CD4-positive, CD25-positive, alpha-beta regulatory T cell (primary cell): Measurements from ENCODE around the gene RTCB. TPM values are rescaled to one million over a fixed set of nuclear protein-coding genes. Genes with fewer than 3 reads are reported as not detected.
"Not testable (repeated sequence)": the region's sequence is repeated elsewhere in the genome, so short reads cannot be mapped to it uniquely, and the experiment has no call there.

Experiments
- ATAC-seq, 2 donors: fragments of 150-1000 bp; cut with Tn5 transposase; one replicate each; pipeline ENCODE4 v1.10.0; 2021; ENCODE audit warnings: low read depth in 2 of 2, moderate number of reproducible peaks in 2 of 2, moderate library complexity in 1 of 2
- DNase-seq, 3 donors: peaks; one replicate each; pipeline versions ENCODE4 v3.0.0 to v3.0.0-alpha.2; 2012 to 2022; ENCODE audit warnings: mixed read lengths in 1 of 3
- H3K27ac ChIP-seq: one replicate; pipeline ENCODE4 v1.7.0; 2013; ENCODE audit warnings: mild to moderate bottlenecking, low read length; ENCODE audit not compliant: insufficient read depth, poor library complexity, severe bottlenecking
- H3K27me3 ChIP-seq: one replicate; pipeline ENCODE4 v1.7.0; 2013; ENCODE audit warnings: low read length; ENCODE audit not compliant: control insufficient read depth, insufficient read depth
- H3K36me3 ChIP-seq: one replicate; pipeline ENCODE4 v1.7.0; 2013; ENCODE audit warnings: mild to moderate bottlenecking, low read length, moderate library complexity; ENCODE audit not compliant: control insufficient read depth, insufficient read depth
- H3K4me1 ChIP-seq: 2 replicates; pipeline ENCODE4 v1.7.0; 2013; ENCODE audit warnings: mild to moderate bottlenecking, low read length; ENCODE audit not compliant: insufficient read depth, control insufficient read depth, poor library complexity, severe bottlenecking
- H3K4me3 ChIP-seq: one replicate; pipeline ENCODE4 v1.7.0; 2013; ENCODE audit warnings: low read depth, mild to moderate bottlenecking, low read length, moderate library complexity
- H3K9me3 ChIP-seq, 2 experiments: 1 replicate in 1 of 2; 2 replicates in 1 of 2; pipeline ENCODE4 v1.7.0; 2013; ENCODE audit warnings: low read length in 2 of 2, mild to moderate bottlenecking in 1 of 2, moderate library complexity in 1 of 2; ENCODE audit not compliant: control insufficient read depth in 2 of 2
- H3K27ac Mint-ChIP-seq, 3 donors: one replicate each; pipeline ENCODE4 v1.8.0; 2020 to 2022; ENCODE audit warnings: mild to moderate bottlenecking in 3 of 3, mixed read lengths in 3 of 3, moderate library complexity in 2 of 3
- H3K27me3 Mint-ChIP-seq: one replicate; pipeline ENCODE4 v1.8.0; 2022; ENCODE audit warnings: mild to moderate bottlenecking, mixed read lengths
- H3K36me3 Mint-ChIP-seq: one replicate; pipeline ENCODE4 v1.8.0; 2020; ENCODE audit warnings: mixed read lengths
- H3K4me1 Mint-ChIP-seq, 4 donors: one replicate each; pipeline ENCODE4 v1.8.0; 2020 to 2022; ENCODE audit warnings: mixed read lengths in 4 of 4, mild to moderate bottlenecking in 1 of 4
- H3K4me3 Mint-ChIP-seq, 4 donors: one replicate each; pipeline ENCODE4 v1.8.0; 2020 to 2022; ENCODE audit warnings: mild to moderate bottlenecking in 4 of 4, mixed read lengths in 4 of 4, moderate library complexity in 3 of 4
- H3K9me3 Mint-ChIP-seq, 7 donors: one replicate each; pipeline ENCODE4 v1.8.0; 2020 to 2022; ENCODE audit warnings: mixed read lengths in 7 of 7, mild to moderate bottlenecking in 3 of 7, moderate library complexity in 2 of 7
- polyA plus RNA-seq, 4 donors: library from polyadenylated mRNA; unstranded; fragments of 300-500 nt; fragmentation: Illumina TruSeq; gene quantifications; one replicate each; pipeline ENCODE4 v1.2.3, GENCODE V29; 2021
- total RNA-seq: library from RNA; stranded (reverse); gene quantifications from one replicate; pipeline ENCODE4 v1.2.3, GENCODE V29; 2022

Gene RTCB
- total and polyA plus RNA-seq, 5 donors from 2014 or later, result 39.0 to 125 (median 112) TPM

- H3K27ac ChIP-seq, H3K36me3 ChIP-seq, H3K27me3 ChIP-seq, H3K36me3 Mint-ChIP-seq, ATAC-seq, DNase-seq, H3K4me1 Mint-ChIP-seq, H3K4me1 ChIP-seq, H3K27ac Mint-ChIP-seq, H3K9me3 ChIP-seq, H3K9me3 Mint-ChIP-seq, H3K4me3 ChIP-seq, H3K27me3 Mint-ChIP-seq, H3K4me3 Mint-ChIP-seq: not testable (repeated sequence)
These were observed 52.0 kb downstream of the RTCB start for GRCh38 chr22:32360096-32360495.

- H3K36me3 ChIP-seq, H3K27me3 Mint-ChIP-seq: not testable (repeated sequence)
These were observed 54.5 kb downstream of the RTCB start, which contains the start of gene RFPL3 for GRCh38 chr22:32357567-32357966. TSS of gene RFPL3 (plus strand) at chr22:32357867. CDS start at chr22:32358072, 205 bp downstream.

GRCh38 chr22:32355760-32356159, 56.3 kb downstream of the RTCB start:
- DNase-seq, result peak in 1 of 3 donors; percentile 6
- Mint-ChIP-seq H3K4me3 (no peak overlapping the region), H3K27me3 (peaks cover 5% of the 10 kb centered on the region), H3K4me1 (no peaks in the 10 kb centered on the region), H3K27ac (no peak overlapping the region), H3K36me3 (no peaks in the 10 kb centered on the region), H3K9me3 (peaks cover 0 to 4% (median 2%) of the 10 kb centered on the region in 7 donors)
- ATAC-seq, result no peak
- Histone ChIP-seq H3K9me3 (no peaks in the 10 kb centered on the region), H3K4me1 (no peaks in the 10 kb centered on the region), H3K36me3 (no peaks in the 10 kb centered on the region), H3K4me3 (no peak overlapping the region), H3K27me3 (no peaks in the 10 kb centered on the region), H3K27ac (no peak overlapping the region)

More at GRCh38 chr22:32357567-32357966, 54.5 kb downstream of the RTCB start, which contains the start of gene RFPL3:
- not testable (repeated sequence) for H3K27me3 ChIP-seq, H3K4me1 ChIP-seq, H3K9me3 Mint-ChIP-seq, H3K4me3 ChIP-seq, H3K27ac Mint-ChIP-seq, ATAC-seq, H3K4me1 Mint-ChIP-seq, H3K36me3 Mint-ChIP-seq, H3K27ac ChIP-seq, H3K9me3 ChIP-seq, DNase-seq, H3K4me3 Mint-ChIP-seq

- H3K27ac ChIP-seq, result no peak overlapping the region
- no peak overlapping the region for H3K4me3 ChIP-seq
- Mint-ChIP-seq H3K36me3 (no peaks in the 10 kb centered on the region), H3K4me3 (no peak overlapping the region), H3K4me1 (no peaks in the 10 kb centered on the region), H3K27ac (peak overlapping the region in 1 of 3 donors; percentile 67), H3K27me3 (peaks cover 5% of the 10 kb centered on the region), H3K9me3 (peaks cover 0 to 4% (median 2%) of the 10 kb centered on the region in 7 donors)
- no peak for ATAC-seq
- no peaks in the 10 kb centered on the region for H3K9me3 ChIP-seq
- no peaks in the 10 kb centered on the region for H3K27me3 ChIP-seq
- H3K36me3 ChIP-seq, result no peaks in the 10 kb centered on the region
- H3K4me1 ChIP-seq, result no peaks in the 10 kb centered on the region
- no peak for DNase-seq
These were observed 57.4 kb downstream of the RTCB start for GRCh38 chr22:32354360-32355351.

- Histone ChIP-seq H3K27ac (no peak overlapping the region), H3K9me3 (no peaks in the 10 kb centered on the region), H3K4me1 (no peaks in the 10 kb centered on the region), H3K4me3 (no peak overlapping the region), H3K36me3 (no peaks in the 10 kb centered on the region), H3K27me3 (no peaks in the 10 kb centered on the region)
- no peak overlapping the region for H3K27ac Mint-ChIP-seq
- H3K4me1 Mint-ChIP-seq, result no peaks in the 10 kb centered on the region
- H3K27me3 Mint-ChIP-seq, result peaks cover 5% of the 10 kb centered on the region
- H3K9me3 Mint-ChIP-seq, result peaks cover 0 to 4% (median 2%) of the 10 kb centered on the region in 7 donors
- ATAC-seq, result no peak
- H3K36me3 Mint-ChIP-seq, result no peaks in the 10 kb centered on the region
- no peak for DNase-seq
- no peak overlapping the region for H3K4me3 Mint-ChIP-seq
These were observed 58.2 kb downstream of the RTCB start for GRCh38 chr22:32353840-32354239.

- Mint-ChIP-seq H3K4me3 (no peak overlapping the region), H3K27me3 (peaks cover 5% of the 10 kb centered on the region), H3K9me3 (peaks cover 0 to 4% (median 2%) of the 10 kb centered on the region in 7 donors), H3K36me3 (no peaks in the 10 kb centered on the region), H3K27ac (no peak overlapping the region), H3K4me1 (no peaks in the 10 kb centered on the region)
- no peaks in the 10 kb centered on the region for H3K9me3 ChIP-seq
- H3K27ac ChIP-seq, result no peak overlapping the region
- H3K4me3 ChIP-seq, result no peak overlapping the region
- no peaks in the 10 kb centered on the region for H3K27me3 ChIP-seq
- DNase-seq (no peak), ATAC-seq (no peak)
- no peaks in the 10 kb centered on the region for H3K36me3 ChIP-seq
- no peaks in the 10 kb centered on the region for H3K4me1 ChIP-seq
These were observed 58.8 kb downstream of the RTCB start for GRCh38 chr22:32353292-32353691.

GRCh38 chr22:32352681-32353080, 59.4 kb downstream of the RTCB start:
- no peak overlapping the region for H3K4me3 ChIP-seq
- H3K36me3 ChIP-seq, result no peaks in the 10 kb centered on the region
- H3K9me3 ChIP-seq, result no peaks in the 10 kb centered on the region
- no peaks in the 10 kb centered on the region for H3K27me3 ChIP-seq
- H3K27ac ChIP-seq, result no peak overlapping the region
- no peak overlapping the region for H3K4me3 Mint-ChIP-seq
- H3K4me1 Mint-ChIP-seq, result no peaks in the 10 kb centered on the region
- H3K27me3 Mint-ChIP-seq, result peaks cover 5% of the 10 kb centered on the region
- H3K36me3 Mint-ChIP-seq, result no peaks in the 10 kb centered on the region
- H3K9me3 Mint-ChIP-seq, result peaks cover 0 to 4% (median 2%) of the 10 kb centered on the region in 7 donors
- DNase-seq (no peak), ATAC-seq (no peak)
- no peaks in the 10 kb centered on the region for H3K4me1 ChIP-seq
- no peak overlapping the region for H3K27ac Mint-ChIP-seq

- not testable (repeated sequence) for H3K27ac ChIP-seq, H3K9me3 Mint-ChIP-seq, H3K36me3 Mint-ChIP-seq, H3K27ac Mint-ChIP-seq, H3K9me3 ChIP-seq, ATAC-seq, H3K4me1 Mint-ChIP-seq, H3K4me1 ChIP-seq, H3K27me3 Mint-ChIP-seq, H3K27me3 ChIP-seq, DNase-seq, H3K4me3 ChIP-seq, H3K4me3 Mint-ChIP-seq, H3K36me3 ChIP-seq
These were observed 60.2 kb downstream of the RTCB start for GRCh38 chr22:32351875-32352274.
